ENCODE results near the gene INHBA.

DNA sequence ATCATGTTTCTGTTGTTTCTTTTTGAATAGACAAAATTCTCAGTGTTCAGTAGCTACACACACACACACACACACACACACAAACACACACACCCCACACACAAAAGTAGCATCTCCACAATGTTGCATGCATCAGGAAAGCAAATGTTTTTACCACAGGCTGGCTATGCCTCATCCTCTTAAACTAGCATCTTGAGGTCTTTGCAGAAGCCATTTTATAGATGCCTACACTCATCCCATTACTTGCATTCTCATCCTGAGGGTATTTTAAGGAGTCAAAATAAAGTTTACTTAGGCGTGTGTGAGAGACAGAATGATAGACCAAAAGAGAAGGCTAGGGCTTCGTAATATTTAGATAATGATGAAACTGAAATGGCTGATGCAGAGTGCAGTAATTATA is 7.9 kb upstream of the INHBA start:
- TF ChIP-seq CTCF (IDR thresholded peaks at IDR 0.05) (no peak), POLR2A (IDR thresholded peaks at IDR 0.05) (no peak)
